Trophoblast cell (in vitro differentiated cells and primary cell): Measurements from ENCODE around the gene WDR27.

Experiments used
- DNase-seq, 2 donors: peaks; one replicate each; pipeline ENCODE4 v3.0.0-alpha.2; 2016
- H2AFZ ChIP-seq: 2 replicates; pipeline ENCODE4 v1.6.1; 2013; ENCODE audit warnings: low read length, moderate library complexity, mild to moderate bottlenecking; ENCODE audit not compliant: insufficient read depth, poor library complexity
- H2AK5ac ChIP-seq: 2 replicates; pipeline ENCODE4 v1.6.1; 2013; ENCODE audit warnings: mild to moderate bottlenecking, low read length
- H2BK120ac ChIP-seq: 2 replicates; pipeline ENCODE4 v1.6.1; 2013; ENCODE audit warnings: low read length, mild to moderate bottlenecking, moderate library complexity; ENCODE audit not compliant: insufficient read depth, poor library complexity
- H2BK12ac ChIP-seq: 2 replicates; pipeline ENCODE4 v1.6.1; 2013; ENCODE audit warnings: mild to moderate bottlenecking, low read length, moderate library complexity
- H2BK5ac ChIP-seq: 2 replicates; pipeline ENCODE4 v1.6.1; 2013; ENCODE audit warnings: low read length, low read depth, moderate library complexity, mild to moderate bottlenecking; ENCODE audit not compliant: poor library complexity
- H3K14ac ChIP-seq: 2 replicates; pipeline ENCODE4 v1.6.1; 2013; ENCODE audit warnings: mild to moderate bottlenecking, low read length
- H3K18ac ChIP-seq: 2 replicates; pipeline ENCODE4 v1.6.1; 2013; ENCODE audit warnings: mild to moderate bottlenecking, low read length
- H3K23ac ChIP-seq: 2 replicates; pipeline ENCODE4 v1.6.1; 2013; ENCODE audit warnings: low read length
- H3K27ac ChIP-seq: 2 replicates; pipeline ENCODE4 v1.5.1; 2013; ENCODE audit warnings: low read depth, mild to moderate bottlenecking, inconsistent platforms, low read length, moderate library complexity
- H3K27me3 ChIP-seq: 2 replicates; pipeline ENCODE4 v1.6.1; 2013; ENCODE audit warnings: inconsistent platforms, mild to moderate bottlenecking, low read length, moderate library complexity; ENCODE audit not compliant: insufficient read depth
- H3K36me3 ChIP-seq, 2 experiments: 1 replicate in 1 of 2; 2 replicates in 1 of 2; pipeline ENCODE4 v1.6.1; 2013; ENCODE audit warnings: low read length in 2 of 2, mild to moderate bottlenecking in 2 of 2, moderate library complexity in 1 of 2; ENCODE audit not compliant: insufficient read depth in 2 of 2, control insufficient read depth in 1 of 2
- H3K4ac ChIP-seq: 2 replicates; pipeline ENCODE4 v1.6.1; 2013; ENCODE audit warnings: low read depth, mild to moderate bottlenecking, low read length, moderate library complexity
- H3K4me1 ChIP-seq, 2 experiments: 1 replicate in 1 of 2; 2 replicates in 1 of 2; pipeline ENCODE4 v1.6.1; 2013; ENCODE audit warnings: low read length in 2 of 2, mild to moderate bottlenecking in 2 of 2, moderate library complexity in 1 of 2; ENCODE audit not compliant: insufficient read depth in 2 of 2, control insufficient read depth in 1 of 2
- H3K4me2 ChIP-seq: 2 replicates; pipeline ENCODE4 v1.6.1; 2013; ENCODE audit warnings: inconsistent platforms, mild to moderate bottlenecking, low read length, moderate library complexity
- H3K4me3 ChIP-seq: 2 replicates; pipeline ENCODE4 v1.5.1; 2013; ENCODE audit warnings: mild to moderate bottlenecking, low read depth, low read length, inconsistent platforms
- H3K79me1 ChIP-seq: one replicate; pipeline ENCODE4 v1.6.1; 2013; ENCODE audit warnings: low read length
- H3K79me2 ChIP-seq: 2 replicates; pipeline ENCODE4 v1.6.1; 2013; ENCODE audit warnings: low read length, mild to moderate bottlenecking; ENCODE audit not compliant: control insufficient read depth, insufficient read depth, poor library complexity
- H3K9ac ChIP-seq: 2 replicates; pipeline ENCODE4 v1.6.1; 2013; ENCODE audit warnings: mild to moderate bottlenecking, low read length
- H3K9me3 ChIP-seq: 2 replicates; pipeline ENCODE4 v1.6.1; 2013; ENCODE audit warnings: low read depth, mild to moderate bottlenecking, control low read depth, inconsistent platforms, low read length; ENCODE audit not compliant: insufficient read depth
- H4K12ac ChIP-seq: 2 replicates; pipeline ENCODE4 v1.6.1; 2013; ENCODE audit warnings: low read depth, mild to moderate bottlenecking, low read length, moderate library complexity
- H4K8ac ChIP-seq: 2 replicates; pipeline ENCODE4 v1.6.1; 2013; ENCODE audit warnings: low read depth, mild to moderate bottlenecking, low read length, moderate library complexity
- H4K91ac ChIP-seq: one replicate; pipeline ENCODE4 v1.6.1; 2013; ENCODE audit warnings: low read depth, mild to moderate bottlenecking, low read length, moderate library complexity
- WGBS: extraction: QIAGEN DNeasy Blood & Tissue Kit; methylation state at CpG from one replicate; pipeline ENCODE4 v1.1.7; 2013; ENCODE audit warnings: missing lambda C conversion rate; ENCODE audit not compliant: insufficient read length, insufficient coverage; ENCODE audit errors: extremely low coverage; 5-methylcytosine and 5-hydroxymethylcytosine counted together

The WDR27 gene

GRCh38 chr6:169558774-169559441 lies 142.9 kb downstream of the WDR27 start:
- WGBS = no CpG with 5 or more reads among the region's 9 CpGs
- Histone ChIP-seq H2BK120ac (no peak overlapping the region), H3K18ac (no peak overlapping the region), H3K27ac (no peak overlapping the region), H3K4me3 (no peak overlapping the region), H3K23ac (no peak overlapping the region), H4K12ac (no peak overlapping the region), H2AK5ac (no peak overlapping the region), H2AFZ (no peak overlapping the region), H3K9me3 (peaks cover 4% of the 10 kb centered on the region), H3K4ac (no peak overlapping the region), H3K9ac (no peak overlapping the region), H3K14ac (no peak overlapping the region), H3K27me3 (no peaks in the 10 kb centered on the region), H3K79me1 (no peaks in the 10 kb centered on the region), H3K4me1 (no peaks in the 10 kb centered on the region), H2BK12ac (no peak overlapping the region), H2BK5ac (no peak overlapping the region), H4K8ac (no peak overlapping the region), H3K79me2 (no peaks in the 10 kb centered on the region), H4K91ac (no peak overlapping the region), H3K36me3 (peaks cover 0 to 5% of the 10 kb centered on the region in 2 experiments), H3K4me2 (no peak overlapping the region)
- DNase-seq = no peak

GRCh38 chr6:169558378-169558773 lies 143.5 kb downstream of the WDR27 start:
- WGBS = no CpG with 5 or more reads among the region's 8 CpGs
- Histone ChIP-seq H3K14ac (no peak overlapping the region), H2BK120ac (no peak overlapping the region), H2AFZ (no peak overlapping the region), H3K23ac (no peak overlapping the region), H3K4me2 (no peak overlapping the region), H3K79me2 (no peaks in the 10 kb centered on the region), H3K4me3 (no peak overlapping the region), H3K4ac (no peak overlapping the region), H2BK12ac (no peak overlapping the region), H3K9me3 (peaks cover 4% of the 10 kb centered on the region), H3K18ac (no peak overlapping the region), H3K27me3 (no peaks in the 10 kb centered on the region), H4K91ac (no peak overlapping the region), H2AK5ac (no peak overlapping the region), H4K12ac (no peak overlapping the region), H3K9ac (no peak overlapping the region), H3K4me1 (no peaks in the 10 kb centered on the region), H3K79me1 (no peaks in the 10 kb centered on the region), H4K8ac (no peak overlapping the region), H3K27ac (no peak overlapping the region), H2BK5ac (no peak overlapping the region), H3K36me3 (peaks cover 0 to 5% of the 10 kb centered on the region in 2 experiments)
- no peak for DNase-seq

- Histone ChIP-seq H3K27me3 (no peaks in the 10 kb centered on the region), H4K12ac (no peak overlapping the region)
Measured at GRCh38 chr6:169557887-169558286, 143.9 kb downstream of the WDR27 start.

GRCh38 chr6:169556758-169557548 lies 144.9 kb downstream of the WDR27 start:
- WGBS = no CpG with 5 or more reads among the region's 13 CpGs

More at GRCh38 chr6:169557887-169558286, 143.9 kb downstream of the WDR27 start:
- no peak overlapping the region for H2BK12ac ChIP-seq
- no peak overlapping the region for H3K4me2 ChIP-seq
- no peak overlapping the region for H3K18ac ChIP-seq
- no peak overlapping the region for H2AFZ ChIP-seq
- H3K14ac ChIP-seq = no peak overlapping the region
- H2BK120ac ChIP-seq = no peak overlapping the region
- H4K91ac ChIP-seq = no peak overlapping the region
- peaks cover 4% of the 10 kb centered on the region for H3K9me3 ChIP-seq
- no peak overlapping the region for H3K23ac ChIP-seq
- no peak overlapping the region for H2BK5ac ChIP-seq
- H3K27ac ChIP-seq = no peak overlapping the region
- whole genome bisulfite sequencing = no CpG with 5 or more reads among the region's 1 CpG
- no peaks in the 10 kb centered on the region for H3K79me1 ChIP-seq
- H3K4me1 ChIP-seq = no peaks in the 10 kb centered on the region
- DNase-seq = no peak
- H3K79me2 ChIP-seq = no peaks in the 10 kb centered on the region
- no peak overlapping the region for H4K8ac ChIP-seq
- no peak overlapping the region for H3K4me3 ChIP-seq
- H2AK5ac ChIP-seq = no peak overlapping the region
- no peak overlapping the region for H3K4ac ChIP-seq
- no peak overlapping the region for H3K9ac ChIP-seq
- peaks cover 0 to 5% of the 10 kb centered on the region in 2 experiments for H3K36me3 ChIP-seq

More at GRCh38 chr6:169556758-169557548, 144.9 kb downstream of the WDR27 start:
- H3K4ac ChIP-seq = no peak overlapping the region
- H3K79me1 ChIP-seq = no peaks in the 10 kb centered on the region
- H3K27me3 ChIP-seq = no peaks in the 10 kb centered on the region
- H2AK5ac ChIP-seq = no peak overlapping the region
- H3K27ac ChIP-seq = no peak overlapping the region
- no peak overlapping the region for H4K91ac ChIP-seq
- no peaks in the 10 kb centered on the region for H3K79me2 ChIP-seq
- H3K4me3 ChIP-seq = no peak overlapping the region
- no peaks in the 10 kb centered on the region for H3K4me1 ChIP-seq
- no peak overlapping the region for H2BK12ac ChIP-seq
- H3K18ac ChIP-seq = no peak overlapping the region
- no peak for DNase-seq
- no peak overlapping the region for H3K23ac ChIP-seq
- H3K14ac ChIP-seq = no peak overlapping the region
- no peak overlapping the region for H3K9ac ChIP-seq
- H4K8ac ChIP-seq = no peak overlapping the region
- no peak overlapping the region for H2AFZ ChIP-seq
- H3K36me3 ChIP-seq = peaks cover 0 to 5% of the 10 kb centered on the region in 2 experiments
- peaks cover 4% of the 10 kb centered on the region for H3K9me3 ChIP-seq
- no peak overlapping the region for H4K12ac ChIP-seq
- no peak overlapping the region for H3K4me2 ChIP-seq
- H2BK120ac ChIP-seq = no peak overlapping the region
- H2BK5ac ChIP-seq = no peak overlapping the region
